Measurements from ENCODE around the gene ADGRV1. TPM values are rescaled to one million over a fixed set of nuclear protein-coding genes. Genes with fewer than 3 reads are reported as not detected.

ADGRV1 gene
- total RNA-seq, 2 experiments from 2014 or later = 0.06 TPM; not detected in 1

DNA sequence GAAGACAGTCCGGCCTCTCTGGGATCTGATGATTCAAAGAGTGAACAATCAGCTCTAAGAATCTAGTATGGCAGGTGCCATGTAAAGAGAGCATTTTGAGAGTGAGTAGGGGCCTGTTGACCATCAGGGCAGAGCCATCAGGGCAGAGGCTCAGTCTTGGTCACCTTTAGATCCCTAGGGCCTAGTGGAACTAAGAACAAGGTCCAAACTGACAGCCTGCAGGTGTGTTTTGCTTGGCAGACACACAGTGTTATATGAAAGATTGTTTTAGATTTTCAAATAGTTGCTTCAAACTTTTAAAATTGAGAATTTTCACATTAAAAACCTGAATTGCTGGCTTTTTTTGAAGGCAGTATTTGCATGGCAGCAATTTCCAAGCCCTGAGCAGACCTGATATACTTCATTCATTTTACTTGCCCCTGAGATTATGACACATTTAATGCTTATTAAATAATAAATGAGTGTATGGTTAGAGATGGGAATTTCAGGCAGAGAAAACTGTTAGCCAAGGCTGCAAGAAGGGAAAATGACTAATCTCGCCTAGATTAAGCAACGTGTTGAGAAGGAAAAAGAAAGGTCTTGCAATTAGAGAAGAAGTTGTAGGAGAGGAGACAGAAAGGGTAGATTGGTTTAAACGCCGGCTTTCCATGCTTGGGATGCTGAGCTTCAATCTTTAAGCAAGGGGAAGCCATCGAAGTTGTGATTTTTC is 544.9 kb downstream of the ADGRV1 start:
- POLR2A ChIA-PET = interaction anchor here (0.6 to 2.0 kb wide), 2 partner anchors 166 to 280 kb away, joined by 6 to 8 read pairs; partner anchors contain the start of gene ARRDC3

DNA sequence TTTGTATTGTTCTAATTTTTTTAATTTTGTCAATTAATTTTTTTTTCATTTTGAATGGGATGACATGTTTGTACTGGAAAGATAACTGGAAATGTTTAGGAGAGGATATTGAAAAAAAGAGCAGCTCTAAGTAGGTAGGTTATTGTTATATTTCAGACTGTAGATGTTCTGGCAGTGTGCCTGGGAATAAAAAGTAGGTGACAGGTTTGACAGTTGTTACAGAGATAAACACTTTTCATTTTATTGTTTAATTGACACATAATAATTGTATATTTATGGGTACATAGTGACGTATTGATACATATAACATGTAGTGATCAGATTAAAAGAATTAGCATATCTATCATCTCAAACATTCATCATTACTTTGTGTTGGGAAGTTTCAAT is 545.5 kb downstream of the ADGRV1 start:
- H3K27ac Mint-ChIP-seq = no peak overlapping the region
- ATAC-seq (ENCODE audit: low read depth) = no peak
- POLR2A ChIA-PET = interaction anchor here (2.0 kb wide), 1 partner anchor 279 kb away, joined by 8 read pairs; the partner anchor contains the start of gene ARRDC3
- peaks cover 2% of the 10 kb centered on the region for H3K27me3 Mint-ChIP-seq
- peaks cover 2% of the 10 kb centered on the region for H3K36me3 Mint-ChIP-seq
- no peak overlapping the region for H3K4me3 Mint-ChIP-seq
- H3K9me3 Mint-ChIP-seq = peaks cover 4% of the 10 kb centered on the region
- H3K4me1 Mint-ChIP-seq = peaks cover 10% of the 10 kb centered on the region
- DNase-seq = no peak

More for the DNA sequence above, 544.9 kb downstream of the ADGRV1 start:
- ATAC-seq (ENCODE audit: low read depth) (no peak), DNase-seq (no peak)
- Mint-ChIP-seq H3K4me1 (peaks cover 10% of the 10 kb centered on the region), H3K27ac (no peak overlapping the region), H3K36me3 (peaks cover 2% of the 10 kb centered on the region), H3K27me3 (peaks cover 1% of the 10 kb centered on the region), H3K4me3 (no peak overlapping the region), H3K9me3 (peaks cover 4% of the 10 kb centered on the region)

DNA sequence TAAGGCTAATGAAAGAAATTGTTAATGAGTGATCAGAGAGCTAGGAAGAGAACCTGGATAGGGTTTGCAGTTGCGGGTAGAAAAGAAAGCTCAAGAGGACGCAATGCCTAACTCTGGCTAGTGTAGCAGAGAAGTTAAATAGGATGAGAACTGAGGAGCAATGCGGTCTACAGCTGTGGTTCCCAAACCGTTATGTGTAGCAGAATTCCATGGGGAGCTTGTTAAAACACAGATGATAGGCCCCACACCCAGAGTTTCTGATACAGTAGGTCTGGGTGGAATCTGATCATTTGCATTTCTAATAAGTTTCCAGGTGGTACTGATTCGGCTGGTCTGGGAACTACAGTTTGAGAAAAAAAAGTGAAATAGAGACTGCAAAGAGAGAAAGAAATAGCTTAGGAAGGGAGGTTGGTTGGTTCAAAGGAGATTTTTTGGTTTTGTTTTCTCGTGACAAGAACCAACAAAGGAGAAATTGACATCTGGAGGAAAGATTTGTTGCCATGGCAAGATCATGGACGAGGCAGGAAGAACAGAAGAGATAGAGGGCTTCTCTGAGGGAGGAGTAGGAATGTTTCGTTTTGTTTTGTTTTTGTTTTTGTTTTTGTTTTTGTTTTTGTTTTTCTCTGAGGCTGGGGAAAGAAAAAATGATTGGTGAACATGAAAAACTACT is 548.4 kb downstream of the ADGRV1 start:
- peaks cover 3% of the 10 kb centered on the region for H3K4me1 Mint-ChIP-seq
- ATAC-seq (ENCODE audit: low read depth) = no peak
- H3K9me3 Mint-ChIP-seq = peaks cover 4% of the 10 kb centered on the region
- no peak for DNase-seq
- POLR2A ChIA-PET = interaction anchor here (1.0 to 2.2 kb wide), 2 partner anchors 273 to 277 kb away, joined by 4 to 9 read pairs; partner anchors contain the start of gene ARRDC3
- H3K4me3 Mint-ChIP-seq = no peak overlapping the region
- peaks cover 2% of the 10 kb centered on the region for H3K36me3 Mint-ChIP-seq
- peaks cover 11% of the 10 kb centered on the region for H3K27me3 Mint-ChIP-seq
- H3K27ac Mint-ChIP-seq = no peak overlapping the region

DNA sequence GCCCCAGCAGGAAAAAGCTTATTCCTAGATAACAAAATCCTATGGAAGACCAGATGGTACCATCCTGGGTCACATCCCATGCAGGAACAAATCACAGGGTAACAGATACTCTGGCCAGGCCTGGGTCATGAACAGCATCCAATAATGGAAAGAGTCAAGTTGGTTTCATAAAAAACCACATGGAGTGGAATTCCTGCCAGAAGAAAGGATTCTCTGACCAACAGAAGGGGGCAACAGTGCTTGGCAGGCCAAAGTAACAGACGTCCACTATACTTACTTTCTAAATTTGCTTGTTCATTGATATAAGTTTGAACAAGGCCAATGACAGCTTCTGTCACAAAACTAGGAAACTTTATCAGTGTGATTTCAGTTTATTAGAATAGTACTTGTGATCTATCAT is 551.0 kb downstream of the ADGRV1 start:
- POLR2A ChIA-PET = interaction anchor here (0.8 to 2.2 kb wide), 2 partner anchors 274 kb away, joined by 3 to 6 read pairs; partner anchors contain the start of gene ARRDC3
- H3K27ac Mint-ChIP-seq = no peak overlapping the region

DNA sequence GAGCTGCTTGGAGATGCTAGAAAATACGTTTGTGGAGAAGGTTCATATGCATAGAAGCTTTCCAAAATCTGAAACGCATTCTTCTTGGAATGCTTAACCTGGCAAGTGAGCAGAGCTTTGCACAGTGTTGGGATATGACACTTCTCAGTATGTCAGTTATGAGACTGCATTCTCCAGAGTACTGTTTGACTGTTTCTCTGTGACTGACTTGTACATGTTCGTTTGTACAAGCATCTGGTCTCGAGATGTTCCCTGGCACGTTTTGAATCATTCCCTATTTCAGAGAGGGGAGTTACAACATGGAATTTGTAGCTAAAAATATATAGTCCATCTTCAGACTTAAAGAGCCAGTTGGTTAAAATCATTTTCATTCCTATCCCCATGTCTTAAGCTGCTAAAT is 552.1 kb downstream of the ADGRV1 start:
- POLR2A ChIA-PET = interaction anchor here (2.2 kb wide), 1 partner anchor 273 kb away, joined by 6 read pairs; the partner anchor contains the start of gene ARRDC3
- Mint-ChIP-seq H3K9me3 (peaks cover 3% of the 10 kb centered on the region), H3K4me3 (no peak overlapping the region), H3K4me1 (peaks cover 8% of the 10 kb centered on the region), H3K27me3 (peaks cover 14% of the 10 kb centered on the region), H3K27ac (no peak overlapping the region), H3K36me3 (peaks cover 4% of the 10 kb centered on the region)
- ATAC-seq (ENCODE audit: low read depth) (no peak), DNase-seq (no peak)

More for the DNA sequence above, 551.0 kb downstream of the ADGRV1 start:
- Mint-ChIP-seq H3K36me3 (peaks cover 4% of the 10 kb centered on the region), H3K27me3 (peaks cover 14% of the 10 kb centered on the region), H3K4me1 (peaks cover 4% of the 10 kb centered on the region), H3K4me3 (no peak overlapping the region), H3K9me3 (peaks cover 4% of the 10 kb centered on the region)
- ATAC-seq (ENCODE audit: low read depth) (no peak), DNase-seq (no peak)

DNA sequence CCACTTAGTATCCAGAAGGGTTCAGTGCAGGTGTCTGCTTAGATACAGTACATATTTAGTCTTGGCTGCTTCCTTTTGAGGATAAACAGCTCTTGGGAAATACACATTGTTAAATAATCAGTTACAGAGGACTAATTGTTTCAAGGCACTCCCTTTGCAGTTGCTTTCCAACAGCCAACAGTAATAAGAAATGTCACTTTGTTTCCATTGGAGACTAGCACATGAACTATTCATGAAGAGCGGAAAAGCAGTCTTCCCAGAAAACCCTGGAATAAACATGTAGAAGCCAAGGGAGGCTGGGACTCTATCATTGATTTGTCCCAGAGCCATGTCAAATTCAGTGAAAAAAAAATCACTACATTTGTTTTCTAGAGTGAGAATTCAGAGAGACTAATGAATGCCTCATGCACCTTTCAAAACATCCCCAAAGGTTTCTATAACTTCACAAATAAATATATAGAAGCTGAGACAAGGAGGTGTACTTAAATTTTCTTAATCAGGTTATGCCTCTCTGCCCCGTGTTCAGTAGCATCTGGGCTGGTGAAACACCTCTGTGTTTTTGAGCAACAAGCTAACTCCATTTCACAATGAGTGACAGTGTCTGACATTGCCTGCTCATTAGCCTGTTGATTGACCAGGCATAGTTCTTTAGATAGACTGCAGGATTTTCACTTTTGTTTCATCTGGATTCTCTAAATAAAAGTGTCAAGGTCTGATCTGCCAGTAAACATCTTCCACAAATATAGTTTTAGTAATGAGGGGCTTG is 553.1 kb downstream of the ADGRV1 start:
- peaks cover 3% of the 10 kb centered on the region for H3K36me3 Mint-ChIP-seq
- no peak for DNase-seq
- peaks cover 1% of the 10 kb centered on the region for H3K9me3 Mint-ChIP-seq
- POLR2A ChIA-PET = no interaction called here
- H3K27me3 Mint-ChIP-seq = peaks cover 14% of the 10 kb centered on the region
- H3K4me1 Mint-ChIP-seq = peaks cover 8% of the 10 kb centered on the region
- no peak for ATAC-seq (ENCODE audit: low read depth)
- H3K4me3 Mint-ChIP-seq = no peak overlapping the region
- H3K27ac Mint-ChIP-seq = no peak overlapping the region

DNA sequence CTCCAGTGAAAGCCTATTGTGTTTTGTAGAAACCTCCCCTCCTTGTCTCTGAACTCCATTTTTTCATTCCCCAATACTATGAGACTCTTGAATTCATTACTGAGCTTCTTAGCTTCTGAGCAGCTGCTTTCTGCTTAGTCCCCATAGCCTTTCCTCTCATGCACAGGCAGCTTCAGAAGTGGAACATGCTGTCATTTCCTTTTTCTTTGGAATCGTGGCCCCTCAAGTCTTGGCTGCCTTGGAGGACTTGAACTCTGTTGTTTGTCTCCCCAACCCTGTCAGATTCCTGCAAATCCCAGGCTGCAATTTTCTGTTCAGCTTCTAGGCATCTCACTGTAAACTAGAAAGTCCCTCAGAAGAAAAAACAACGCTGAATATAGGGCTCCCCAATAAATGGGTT is 556.1 kb downstream of the ADGRV1 start:
- peaks cover 11% of the 10 kb centered on the region for H3K27me3 Mint-ChIP-seq
- H3K9me3 Mint-ChIP-seq = no peaks in the 10 kb centered on the region
- H3K36me3 Mint-ChIP-seq = peaks cover 3% of the 10 kb centered on the region
- POLR2A ChIA-PET = interaction anchor here (0.9 to 1.4 kb wide), 5 partner anchors 121 to 270 kb away, joined by 3 to 12 read pairs (median 3); partner anchors contain the start of gene ARRDC3
- DNase-seq = no peak
- H3K4me1 Mint-ChIP-seq = peaks cover 9% of the 10 kb centered on the region
- peak; percentile 42 for ATAC-seq (ENCODE audit: low read depth)
- peak overlapping the region; percentile 56 for H3K4me3 Mint-ChIP-seq
- H3K27ac Mint-ChIP-seq = peak overlapping the region; percentile 38

DNA sequence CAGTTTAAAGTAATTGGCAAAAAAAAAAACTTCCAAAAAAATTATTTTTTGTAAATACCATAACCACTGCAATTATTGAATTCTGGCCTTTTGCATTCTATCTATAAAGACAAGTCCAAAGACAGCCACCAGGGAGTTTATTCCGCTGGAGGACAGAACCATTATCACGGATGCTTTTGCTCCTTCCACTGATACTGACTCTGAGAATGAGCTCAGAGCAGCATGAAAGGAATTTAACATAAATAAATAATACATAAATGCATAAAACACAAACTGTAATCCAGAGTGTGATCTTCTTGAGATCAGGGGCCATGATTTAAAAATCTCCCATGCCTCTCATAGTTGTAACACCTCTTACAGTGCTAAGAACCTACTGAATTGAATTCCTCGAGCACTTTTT is 559.8 kb downstream of the ADGRV1 start:
- POLR2A ChIA-PET = no interaction called here
- no peak overlapping the region for H3K27ac Mint-ChIP-seq
- ATAC-seq (ENCODE audit: low read depth) = no peak

DNA sequence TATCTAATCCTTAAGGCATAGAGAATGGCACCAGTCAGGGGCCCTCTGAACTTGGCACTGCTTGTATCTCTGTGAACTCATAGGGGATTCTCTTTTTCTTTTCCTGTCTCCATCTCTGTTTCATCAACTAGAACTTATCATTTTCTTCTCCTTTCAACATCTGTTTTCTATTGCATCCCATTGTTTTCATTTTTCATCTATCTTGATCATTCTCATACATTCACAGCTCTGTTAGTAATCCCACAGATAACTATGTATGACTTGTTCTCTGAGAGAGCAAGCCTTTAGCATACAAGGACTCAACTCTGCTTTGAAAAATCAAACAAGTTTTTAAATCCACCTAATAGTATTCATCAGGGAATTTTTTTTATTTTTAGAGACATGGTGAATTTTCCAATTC is 560.2 kb downstream of the ADGRV1 start:
- Mint-ChIP-seq H3K4me3 (no peak overlapping the region), H3K36me3 (peaks cover under 1% of the 10 kb centered on the region), H3K4me1 (peaks cover 9% of the 10 kb centered on the region), H3K27me3 (peaks cover 3% of the 10 kb centered on the region), H3K9me3 (no peaks in the 10 kb centered on the region), H3K27ac (no peak overlapping the region)
- DNase-seq = no peak
- no peak for ATAC-seq (ENCODE audit: low read depth)
- POLR2A ChIA-PET = no interaction called here

More for the DNA sequence above, 559.8 kb downstream of the ADGRV1 start:
- Mint-ChIP-seq H3K36me3 (no peaks in the 10 kb centered on the region), H3K27me3 (peaks cover 3% of the 10 kb centered on the region), H3K4me1 (peaks cover 9% of the 10 kb centered on the region), H3K4me3 (no peak overlapping the region), H3K9me3 (no peaks in the 10 kb centered on the region)
- DNase-seq = no peak

DNA sequence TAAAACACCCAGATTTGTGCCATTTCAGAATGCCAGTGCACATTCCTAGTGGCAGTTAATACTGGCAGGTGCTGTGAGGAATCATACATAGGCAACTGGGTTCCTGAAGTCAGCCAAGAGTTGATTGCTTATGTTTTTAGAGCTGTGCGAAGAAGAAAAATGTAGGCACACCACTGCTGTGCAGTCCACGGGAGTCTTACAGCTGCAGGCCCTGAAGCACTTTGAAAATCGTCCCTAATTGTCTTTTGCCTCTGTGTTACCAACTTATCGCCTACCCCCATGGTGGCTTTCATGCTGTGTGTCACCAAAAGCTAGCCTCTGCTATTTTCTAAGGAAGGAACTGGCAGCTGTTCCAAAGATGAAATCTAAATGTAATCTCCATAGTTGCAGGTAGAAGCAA is 560.6 kb downstream of the ADGRV1 start:
- Mint-ChIP-seq H3K9me3 (no peaks in the 10 kb centered on the region), H3K27me3 (peaks cover 3% of the 10 kb centered on the region), H3K36me3 (peaks cover 2% of the 10 kb centered on the region), H3K4me3 (no peak overlapping the region), H3K27ac (no peak overlapping the region), H3K4me1 (peaks cover 9% of the 10 kb centered on the region)
- no peak for DNase-seq
- POLR2A ChIA-PET = no interaction called here
- no peak for ATAC-seq (ENCODE audit: low read depth)

DNA sequence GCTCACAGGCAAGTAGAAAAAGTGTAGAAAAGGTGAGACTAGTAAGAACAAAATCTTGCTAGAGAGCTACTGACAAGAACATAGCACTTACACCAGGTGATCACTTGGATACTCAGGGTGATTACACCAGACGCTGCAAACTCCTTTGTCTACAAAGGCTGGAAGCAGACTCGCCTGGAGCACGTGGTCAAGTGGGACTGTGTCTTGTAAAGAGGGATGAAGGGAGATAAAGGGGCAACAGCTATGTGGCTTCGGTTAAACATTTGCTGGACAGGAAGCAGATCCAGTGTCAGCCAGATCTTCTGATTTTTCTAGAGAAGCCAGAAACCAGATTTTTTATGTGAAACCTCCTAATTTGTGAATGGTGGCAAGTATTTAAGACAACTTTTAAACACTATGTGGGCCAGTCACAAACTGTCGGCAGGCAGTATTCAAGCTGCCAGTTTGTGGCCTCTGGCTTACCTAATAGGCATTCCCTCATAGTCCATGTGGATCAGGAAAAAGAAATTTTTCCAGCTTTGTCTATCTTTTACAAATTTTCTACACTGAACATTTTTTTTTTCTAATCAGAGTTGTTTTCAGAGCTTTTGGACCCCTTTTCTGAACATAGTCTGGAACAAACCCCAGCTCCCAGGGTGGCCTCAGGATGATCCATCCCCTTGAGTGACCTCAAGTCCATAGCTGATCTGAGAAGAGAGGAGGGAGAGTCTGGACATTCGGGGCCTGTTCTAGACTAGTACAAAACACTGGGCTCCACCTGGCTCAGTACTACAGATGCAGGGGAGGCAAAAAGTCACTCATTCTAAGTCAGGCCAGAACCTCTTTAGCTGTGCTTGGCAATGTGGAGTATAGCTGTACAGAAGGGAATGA is 561.6 kb downstream of the ADGRV1 start:
- no peak overlapping the region for H3K4me3 Mint-ChIP-seq
- ATAC-seq (ENCODE audit: low read depth) = no peak
- no peak for DNase-seq
- H3K27ac Mint-ChIP-seq = no peak overlapping the region
- peaks cover 1% of the 10 kb centered on the region for H3K4me1 Mint-ChIP-seq
- H3K36me3 Mint-ChIP-seq = peaks cover 2% of the 10 kb centered on the region
- no peaks in the 10 kb centered on the region for H3K9me3 Mint-ChIP-seq
- H3K27me3 Mint-ChIP-seq = peaks cover 6% of the 10 kb centered on the region
- POLR2A ChIA-PET = interaction anchor here (0.7 kb wide), 1 partner anchor 252 kb away, joined by 3 read pairs; no protein-coding TSS in a partner anchor

DNA sequence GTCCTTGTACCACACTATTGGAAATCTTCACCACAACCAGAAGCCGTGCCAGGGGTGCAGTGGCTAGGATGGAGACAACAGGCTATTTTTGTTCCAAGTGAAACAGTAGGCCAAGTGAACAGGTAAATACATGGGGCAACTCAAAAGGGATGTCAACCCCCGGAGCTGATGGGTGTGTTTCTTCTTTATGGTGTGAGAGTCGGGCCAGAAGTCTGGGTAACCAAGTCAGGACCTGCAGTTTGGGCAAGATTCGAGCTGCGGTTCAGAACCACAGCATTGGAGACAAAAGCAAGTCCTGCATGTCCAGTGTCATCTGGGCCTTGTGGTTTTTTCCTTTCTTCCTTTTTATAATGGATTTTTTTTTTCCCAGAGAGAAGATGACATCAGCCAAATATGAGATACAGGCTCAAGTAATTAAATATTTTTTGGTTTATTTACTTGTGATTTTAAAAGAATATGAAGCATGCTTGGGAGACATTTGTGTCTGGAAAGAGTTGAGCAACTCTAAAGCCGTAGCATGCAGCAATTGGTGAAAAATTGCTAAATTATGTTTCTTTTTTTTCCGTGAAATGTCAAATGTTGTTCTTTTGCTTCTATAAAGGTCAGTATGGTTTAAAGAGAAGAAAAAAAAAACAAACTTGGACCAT is 562.9 kb downstream of the ADGRV1 start:
- no peak overlapping the region for H3K4me3 Mint-ChIP-seq
- H3K9me3 Mint-ChIP-seq = no peaks in the 10 kb centered on the region
- peaks cover 2% of the 10 kb centered on the region for H3K36me3 Mint-ChIP-seq
- H3K27ac Mint-ChIP-seq = no peak overlapping the region
- peaks cover 6% of the 10 kb centered on the region for H3K27me3 Mint-ChIP-seq
- peaks cover 1% of the 10 kb centered on the region for H3K4me1 Mint-ChIP-seq
- ATAC-seq (ENCODE audit: low read depth) (no peak), DNase-seq (no peak)
- POLR2A ChIA-PET = no interaction called here
